Measurements from ENCODE around the gene PHF8.

GRCh38 chrX:53940180-53940579 lies 104.1 kb downstream of the PHF8 start:
- TF ChIP-seq CTCF (IDR thresholded peaks at IDR 0.05; ENCODE audit: insufficient read depth, low read length): no peak
- no peak for TF ChIP-seq POLR2AphosphoS5 (IDR thresholded peaks at IDR 0.05; ENCODE audit: low read depth)
- TF ChIP-seq GABPA (IDR thresholded peaks at IDR 0.05; ENCODE audit: low read depth): no peak
- no peak for TF ChIP-seq REST (IDR thresholded peaks at IDR 0.05; ENCODE audit: insufficient replicate concordance, low read depth)
